Aorta (tissue), 5 donors: Measurements from ENCODE around the gene CA11. TPM values are rescaled to one million over a fixed set of nuclear protein-coding genes. Genes with fewer than 3 reads are reported as not detected.

Source experiments
- ATAC-seq: fragments of 200-7000 bp; cut with Tn5 transposase; one replicate; pipeline ENCODE4 v1.9.1; 2022; ENCODE audit warnings: moderate library complexity; ENCODE audit not compliant: low FRiP score
- DNase-seq, 2 donors: peaks; one replicate each; pipeline ENCODE4 v3.0.0-alpha.2; 2020
- H3K27ac ChIP-seq, 2 donors: one replicate each; pipeline ENCODE4 v1.5.1; 2013; ENCODE audit warnings: low read length in 2 of 2, mild to moderate bottlenecking in 2 of 2, moderate library complexity in 2 of 2, control low read depth in 1 of 2, inconsistent platforms in 1 of 2, low read depth in 1 of 2
- H3K27me3 ChIP-seq, 2 donors: one replicate each; pipeline ENCODE4 v1.6.1; 2013; ENCODE audit warnings: control low read depth in 1 of 2, low read length in 1 of 2, mild to moderate bottlenecking in 1 of 2, moderate library complexity in 1 of 2; ENCODE audit not compliant: insufficient read depth in 2 of 2, control insufficient read depth in 1 of 2
- H3K36me3 ChIP-seq, 2 donors: one replicate each; pipeline ENCODE4 v1.6.1; 2013; ENCODE audit warnings: control low read depth in 1 of 2, low read length in 1 of 2, mild to moderate bottlenecking in 1 of 2; ENCODE audit not compliant: insufficient read depth in 2 of 2, control insufficient read depth in 1 of 2
- H3K4me1 ChIP-seq, 2 donors: one replicate each; pipeline ENCODE4 v1.6.1; 2013; ENCODE audit warnings: low read length in 2 of 2, control low read depth in 1 of 2, mild to moderate bottlenecking in 1 of 2, moderate library complexity in 1 of 2; ENCODE audit not compliant: insufficient read depth in 2 of 2, control insufficient read depth in 1 of 2
- H3K4me3 ChIP-seq, 2 donors: one replicate each; pipeline ENCODE4 v1.5.1; 2013; ENCODE audit warnings: low read length in 2 of 2, control low read depth in 1 of 2, mild to moderate bottlenecking in 1 of 2
- H3K9me3 ChIP-seq: one replicate; pipeline ENCODE4 v1.6.1; 2013; ENCODE audit warnings: mild to moderate bottlenecking, low read length; ENCODE audit not compliant: control insufficient read depth
- WGBS, 2 donors: extraction: QIAGEN DNeasy Blood & Tissue Kit; methylation state at CpG; one replicate each; pipeline ENCODE4 v1.1.7; 2013; 5-methylcytosine and 5-hydroxymethylcytosine counted together
- intact Hi-C, 2 donors: fragments of 100-400 bp; cut with DNase I; formaldehyde crosslinking; loops; one replicate each; pipeline versions ENCODE4 v1.14.2 to v1.15.0; 2022
- polyA plus RNA-seq, 2 donors: library from polyadenylated mRNA; stranded (reverse); fragments of 200-250 nt; gene quantifications; one replicate each; pipeline ENCODE4 v1.2.3, GENCODE V29; 2013
- total RNA-seq, 2 donors: library from RNA; stranded (reverse); fragmentation: NEBNext Ultra II Directional; extraction: Animal tissue kit (Norgen Biotek cat#: 25700); gene quantifications; one replicate each; pipeline ENCODE4 v1.2.1, GENCODE V29; 2021
- donor health status: healthy with polysubstance abuse.
- donor health status: Bipolar disorder and iron deficiency.
- donor health status: DM: no; HTN: no; CAD: no.
- donor health status: DM: no; HTN: no; CAD: no.
- donor health status: DM: yes; HTN: yes; CAD: no.

The CA11 gene
- total and polyA plus RNA-seq, 4 donors, result 6.4 to 59.5 (median 13.0) TPM

DNA sequence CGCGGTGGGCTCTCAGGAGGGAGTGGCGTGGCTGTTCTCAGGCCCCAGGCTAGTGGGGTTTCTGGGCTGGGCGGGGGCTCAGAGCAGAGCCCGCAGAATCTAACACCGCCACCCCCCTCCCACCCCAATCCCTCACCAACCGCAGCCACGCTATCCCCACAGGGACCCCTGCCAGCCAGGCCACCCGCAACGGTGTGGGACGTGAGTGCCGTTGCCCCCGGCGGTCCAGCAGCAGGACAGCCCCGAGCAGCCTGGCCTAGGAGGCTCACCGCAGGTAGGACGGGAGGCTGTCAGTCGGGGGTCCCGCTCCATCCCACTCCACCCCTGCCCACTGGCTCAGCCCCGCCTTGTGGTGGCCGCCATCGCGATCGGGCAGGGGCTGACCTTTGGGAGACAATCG is 27.0 kb upstream of the CA11 start, which contains the start of gene NTN5:
Gene NTN5, minus strand, starts transcription at position 24 of the 400 bp plus-strand sequence. CDS start 2,031 bp downstream, outside the sequence.
- intact Hi-C loops, result no loop called here
- 73 to 76% methylated on average over 24 to 25 of the region's 25 CpGs for WGBS, 2 donors

DNA sequence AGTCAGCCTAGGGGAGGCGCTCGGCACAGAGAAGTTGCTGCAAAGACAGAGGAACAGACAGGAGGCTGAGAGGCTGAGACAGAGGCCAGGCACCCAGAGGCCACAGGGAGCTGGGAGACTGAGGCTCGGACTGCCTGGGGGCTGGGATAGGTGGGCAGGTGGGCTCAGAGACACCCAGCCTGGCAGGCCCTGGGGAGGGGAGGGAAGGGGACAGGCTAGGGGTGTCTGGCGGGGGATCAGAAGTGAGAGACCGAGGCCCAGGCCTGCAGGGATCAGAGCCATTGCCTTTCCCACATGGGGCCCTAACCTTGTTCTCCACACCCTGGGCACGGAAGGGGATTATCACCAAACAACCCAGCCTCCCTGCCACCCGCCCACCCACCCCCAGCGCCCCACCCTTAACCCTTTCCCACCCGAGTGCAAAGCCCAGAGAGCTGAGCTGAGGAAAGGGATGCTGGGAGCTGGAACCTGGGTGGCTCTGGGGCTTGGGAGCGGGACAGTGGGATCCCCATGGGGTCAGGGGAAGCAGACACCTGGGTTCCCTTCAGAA is 25.5 kb upstream of the CA11 start:
- H3K27me3 ChIP-seq, result no peaks in the 10 kb centered on the region
- H3K27ac ChIP-seq, result no peak overlapping the region
- no peak overlapping the region for H3K4me3 ChIP-seq
- no peaks in the 10 kb centered on the region for H3K9me3 ChIP-seq
- 77 to 81% methylated on average over 9 to 10 of the region's 10 CpGs for WGBS, 2 donors
- ATAC-seq (no peak), DNase-seq (no peak)
- intact Hi-C loops, result no loop called here
- no peaks in the 10 kb centered on the region for H3K4me1 ChIP-seq
- H3K36me3 ChIP-seq, result no peaks in the 10 kb centered on the region

More for the DNA sequence above, 27.0 kb upstream of the CA11 start, which contains the start of gene NTN5:
- no peak within 1 kb of the TSS for H3K4me3 ChIP-seq
- ATAC-seq (no peak), DNase-seq (no peak)
- H3K27ac ChIP-seq, result no peak within 1 kb of the TSS
- H3K36me3 ChIP-seq, result no peaks in the 10 kb centered on the region
- H3K4me1 ChIP-seq, result no peaks in the 10 kb centered on the region
- H3K9me3 ChIP-seq, result no peaks in the 10 kb centered on the region
- no peaks in the 10 kb centered on the region for H3K27me3 ChIP-seq

DNA sequence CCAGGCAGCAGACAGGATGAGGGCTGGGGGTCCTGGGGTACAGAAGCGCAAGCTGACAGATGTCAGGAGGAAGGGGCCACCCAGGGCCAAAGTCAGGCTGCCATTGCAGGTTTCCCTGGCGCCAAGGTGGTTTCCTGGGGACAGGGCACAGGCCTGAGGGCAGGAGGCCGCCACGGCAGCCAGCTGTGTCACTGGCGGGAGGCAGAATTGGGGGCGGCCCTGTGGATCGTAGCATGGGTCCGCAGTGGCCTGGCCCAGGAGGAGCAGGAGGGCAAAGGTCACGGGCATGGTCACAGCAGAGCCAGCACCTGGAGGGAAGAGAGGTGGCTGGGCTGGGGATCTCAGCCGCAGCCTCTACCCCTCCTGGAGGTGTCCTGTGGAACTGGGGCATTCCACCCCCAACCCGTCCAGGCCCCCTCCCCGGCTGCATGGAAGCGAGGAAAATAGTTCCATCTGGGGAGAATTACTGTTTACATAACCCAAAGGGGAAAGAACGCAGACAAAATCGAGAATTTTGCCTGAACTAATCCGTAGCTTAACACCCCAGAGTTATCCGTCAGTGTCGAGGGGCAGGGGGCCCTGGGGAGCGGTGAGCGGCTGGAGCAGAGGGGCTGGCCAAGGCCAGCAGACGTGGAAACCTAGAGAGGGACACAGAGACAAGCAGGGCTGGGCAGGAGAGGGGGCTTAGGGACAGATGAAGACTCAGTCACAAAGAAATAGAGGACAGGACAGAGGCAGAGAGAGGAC is 24.9 kb upstream of the CA11 start:
- Histone ChIP-seq H3K27me3 (no peaks in the 10 kb centered on the region), H3K4me1 (no peaks in the 10 kb centered on the region), H3K9me3 (no peaks in the 10 kb centered on the region), H3K4me3 (no peak overlapping the region), H3K36me3 (no peaks in the 10 kb centered on the region), H3K27ac (no peak overlapping the region)
- 85 to 89% methylated on average over 19 to 21 of the region's 21 CpGs for WGBS, 2 donors
- DNase-seq, result no peak
- no peak for ATAC-seq
- intact Hi-C loops, result no loop called here

DNA sequence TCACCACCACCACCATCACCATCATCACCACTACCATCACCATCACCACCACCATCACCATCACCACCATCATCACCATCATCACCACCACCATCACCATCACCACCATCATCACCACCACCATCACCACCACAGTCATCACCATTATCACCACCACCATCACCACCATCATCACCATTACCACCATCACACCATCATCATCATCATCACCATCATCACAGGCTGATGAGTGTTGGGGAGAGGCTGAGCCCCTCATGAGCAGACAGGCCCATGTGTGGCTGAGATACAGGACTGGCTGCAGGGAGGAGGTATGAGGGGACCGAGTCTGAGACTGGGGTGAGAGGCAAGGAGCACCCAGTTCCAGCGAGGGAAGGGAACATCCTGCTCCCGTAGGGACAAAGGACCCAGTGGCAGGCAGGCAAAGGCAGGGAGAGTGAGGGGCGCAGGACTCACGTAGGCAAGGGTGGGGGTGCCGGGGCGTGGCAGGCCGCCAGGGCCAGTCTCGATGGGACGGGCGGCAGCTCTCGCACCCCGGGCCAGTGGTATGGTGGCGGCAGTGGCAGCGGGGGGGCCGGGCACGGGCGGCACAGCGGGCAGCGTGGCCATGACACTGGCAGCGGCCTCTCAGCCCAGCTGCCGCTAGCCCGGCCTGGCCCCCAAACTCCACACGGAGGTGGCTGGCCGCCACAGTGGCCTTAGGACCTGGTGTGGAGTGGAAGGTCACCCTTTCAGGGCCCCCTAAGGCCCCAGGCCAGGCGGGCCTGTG is 24.1 kb upstream of the CA11 start:
- intact Hi-C loops, result no loop called here
- Histone ChIP-seq H3K36me3 (no peaks in the 10 kb centered on the region), H3K9me3 (no peaks in the 10 kb centered on the region), H3K4me1 (no peaks in the 10 kb centered on the region), H3K4me3 (no peak overlapping the region), H3K27me3 (no peaks in the 10 kb centered on the region), H3K27ac (no peak overlapping the region)
- DNase-seq (no peak), ATAC-seq (no peak)
- 93 to 94% methylated on average over 26 of the region's 26 CpGs for WGBS, 2 donors

DNA sequence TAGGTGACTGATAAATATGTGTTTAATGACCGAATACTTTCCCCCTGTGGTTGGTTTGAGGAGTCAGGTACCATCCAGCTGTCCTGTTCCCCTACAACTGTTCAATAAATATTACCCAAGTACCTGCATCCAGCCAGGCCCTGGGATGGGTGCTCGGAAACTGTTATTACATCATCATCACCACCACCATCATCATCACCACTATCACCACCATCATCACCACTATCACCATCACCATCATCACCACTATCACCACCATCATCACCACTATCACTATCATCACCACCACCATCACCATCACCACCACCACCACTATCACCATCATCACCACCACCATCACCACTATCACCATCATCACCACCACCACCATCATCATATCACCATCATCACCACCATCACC is 22.8 kb upstream of the CA11 start:
- H3K4me3 ChIP-seq, result no peak overlapping the region
- no peaks in the 10 kb centered on the region for H3K4me1 ChIP-seq
- no peaks in the 10 kb centered on the region for H3K9me3 ChIP-seq
- no peak overlapping the region for H3K27ac ChIP-seq
- DNase-seq (no peak), ATAC-seq (no peak)
- H3K27me3 ChIP-seq, result no peaks in the 10 kb centered on the region
- intact Hi-C loops, result no loop called here
- 92 to 100% methylated on average over 2 of the region's 2 CpGs for WGBS, 2 donors
- no peaks in the 10 kb centered on the region for H3K36me3 ChIP-seq

DNA sequence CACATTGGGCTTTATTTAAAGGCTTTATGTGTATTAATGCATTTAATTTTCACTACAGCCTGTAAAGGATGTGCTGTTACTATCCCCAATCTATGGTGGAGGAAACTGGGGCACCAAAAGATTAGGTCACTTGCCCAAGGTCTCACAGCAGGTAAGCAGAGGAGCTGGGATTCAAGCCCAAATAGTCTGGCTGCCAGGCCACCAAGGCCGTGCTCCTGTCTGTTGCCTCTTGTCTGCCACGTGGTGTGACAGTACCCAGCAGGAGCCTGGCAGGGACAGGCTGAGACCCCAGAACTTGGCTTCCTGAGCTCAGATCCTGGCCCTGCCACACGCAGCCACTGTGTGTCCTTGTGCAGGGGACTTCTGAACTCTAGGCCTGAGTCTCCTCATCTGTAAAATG is 22.3 kb upstream of the CA11 start:
- no peaks in the 10 kb centered on the region for H3K4me1 ChIP-seq
- ATAC-seq (no peak), DNase-seq (no peak)
- WGBS, 2 donors, result 73 to 75% methylated on average over 3 of the region's 3 CpGs
- H3K36me3 ChIP-seq, result no peaks in the 10 kb centered on the region
- H3K9me3 ChIP-seq, result no peaks in the 10 kb centered on the region
- H3K27me3 ChIP-seq, result no peaks in the 10 kb centered on the region
- intact Hi-C loops, result no loop called here
- H3K4me3 ChIP-seq, result no peak overlapping the region
- H3K27ac ChIP-seq, result no peak overlapping the region

DNA sequence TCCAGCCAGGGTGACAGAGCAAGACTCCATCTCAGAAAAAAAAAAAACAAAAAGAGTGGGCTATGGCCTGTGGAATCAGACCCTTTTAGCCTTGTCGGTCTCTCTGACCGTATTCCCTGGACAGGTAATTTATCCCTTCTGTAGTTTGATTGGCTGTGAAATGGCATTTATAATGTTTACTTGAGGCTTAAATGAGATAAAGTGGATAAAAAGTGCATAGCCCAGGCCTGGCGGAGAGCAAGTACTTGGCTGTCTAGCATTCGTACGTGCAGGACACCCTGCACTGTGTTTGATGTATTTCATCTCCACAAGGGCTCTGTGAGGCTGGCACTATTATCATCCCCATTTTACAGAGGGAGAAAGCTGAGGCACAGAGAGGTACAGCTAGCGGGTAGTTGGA is 19.8 kb upstream of the CA11 start:
- no peak for ATAC-seq
- intact Hi-C loops, result no loop called here
- Histone ChIP-seq H3K9me3 (no peaks in the 10 kb centered on the region), H3K4me3 (no peak overlapping the region), H3K27me3 (no peaks in the 10 kb centered on the region), H3K4me1 (no peaks in the 10 kb centered on the region), H3K36me3 (no peaks in the 10 kb centered on the region), H3K27ac (no peak overlapping the region)
- DNase-seq, result no peak
- 87 to 91% methylated on average over 6 of the region's 6 CpGs for WGBS, 2 donors

DNA sequence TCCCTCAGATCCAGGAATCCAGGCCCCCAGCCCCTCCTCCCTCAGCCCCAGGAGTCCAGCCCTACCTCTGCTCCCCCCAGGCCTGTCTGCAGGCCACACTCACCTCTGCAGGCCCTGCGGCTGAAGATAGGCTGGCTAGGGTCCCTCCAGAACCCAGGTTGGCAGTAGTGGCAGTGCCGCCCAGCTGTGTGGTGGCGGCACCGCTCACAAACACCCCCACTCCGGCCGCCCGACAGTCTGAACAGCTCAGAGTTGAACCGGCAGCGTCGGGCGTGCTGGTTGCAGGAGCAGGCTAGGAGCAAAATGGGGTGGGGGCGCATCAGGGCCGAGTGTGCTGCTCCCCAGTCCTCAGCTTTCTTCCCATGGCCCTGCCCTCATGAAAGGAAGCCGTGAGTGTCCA is 18.5 kb upstream of the CA11 start:
- intact Hi-C loops, result no loop called here
- Histone ChIP-seq H3K27me3 (no peaks in the 10 kb centered on the region), H3K36me3 (no peaks in the 10 kb centered on the region), H3K4me3 (no peak overlapping the region), H3K4me1 (no peaks in the 10 kb centered on the region), H3K27ac (no peak overlapping the region), H3K9me3 (no peaks in the 10 kb centered on the region)
- WGBS, 2 donors, result 87 to 89% methylated on average over 14 of the region's 14 CpGs
- ATAC-seq, result no peak
- DNase-seq, result no peak
